SK-N-SH (cell line): ENCODE measurements around the gene CCDC57. TPM values are rescaled to one million over a fixed set of nuclear protein-coding genes. Genes with fewer than 3 reads are reported as not detected.

Experiments used
- CTCF ChIA-PET: fragments of 300-600, 350-600 bp; formaldehyde crosslinking; extraction: SDS; loops from one replicate; lab custom pipeline; 2021; lab: Yijun Ruan, JAX
- POLR2A ChIA-PET: fragments of 350-600 bp; sonication (Branson Sonifier 250); formaldehyde crosslinking; extraction: SDS; loops from one replicate; lab custom pipeline; 2020; ENCODE audit warnings: antibody characterized with exemption, inconsistent platforms; lab: Yijun Ruan, JAX
- DNase-seq: peaks from one replicate; pipeline ENCODE4 v3.0.0; 2012
- H2AFZ ChIP-seq: fragments of 200-600 bp; sonication (generic); 2 replicates; pipeline ENCODE4 v1.8.1; 2016; ENCODE audit warnings: antibody characterized with exemption, mild to moderate bottlenecking, low read depth
- H3F3A ChIP-seq: fragments of 200-600 bp; sonication (generic); replicated peaks from 2 replicates; pipeline ENCODE3; 2016; ENCODE audit warnings: antibody characterized with exemption, mild to moderate bottlenecking; ENCODE audit not compliant: insufficient read depth
- H3K27ac ChIP-seq, 2 experiments: fragments of 200-500 bp in 1 of 2; fragments of 200-600 bp in 1 of 2; sonication (Bioruptor generic) in 1 of 2; sonication (generic), shearing (Covaris generic) in 1 of 2; 2 replicates each; pipeline versions ENCODE4 v1.5.1 to v1.6.1; 2014 to 2016; ENCODE audit warnings: low read depth in 2 of 2, inconsistent platforms in 1 of 2, low read length in 1 of 2, mild to moderate bottlenecking in 1 of 2, mixed read lengths in 1 of 2
- H3K27me3 ChIP-seq: fragments of 200-600 bp; sonication (generic), shearing (Covaris generic); 2 replicates; pipeline ENCODE4 v1.6.1; 2016; ENCODE audit warnings: mixed run types; ENCODE audit not compliant: insufficient read depth
- H3K36me3 ChIP-seq, 2 experiments: fragments of 200-500 bp in 1 of 2; fragments of 200-600 bp in 1 of 2; sonication (Bioruptor generic) in 1 of 2; sonication (generic) in 1 of 2; replicated peaks in 1 of 2; 2 replicates each; pipeline versions ENCODE3 to v1.5.1; 2014 to 2016; ENCODE audit warnings: low read length in 1 of 2, mild to moderate bottlenecking in 1 of 2; ENCODE audit not compliant: insufficient read depth in 2 of 2, control insufficient read depth in 1 of 2
- H3K4me1 ChIP-seq, 2 experiments: fragments of 200-500 bp in 1 of 2; fragments of 200-600 bp in 1 of 2; sonication (Bioruptor generic) in 1 of 2; sonication (generic), shearing (Covaris generic) in 1 of 2; 2 replicates each; pipeline versions ENCODE4 v1.5.1 to v1.6.1; 2014 to 2016; ENCODE audit warnings: low read depth in 1 of 2, low read length in 1 of 2, mixed run types in 1 of 2; ENCODE audit not compliant: insufficient read depth in 2 of 2, control insufficient read depth in 1 of 2
- H3K4me2 ChIP-seq: fragments of 200-600 bp; sonication (generic), shearing (Covaris generic); 2 replicates; pipeline ENCODE4 v1.6.1; 2017; ENCODE audit warnings: mixed run types
- H3K4me3 ChIP-seq, 2 experiments: fragments of 200-500 bp in 1 of 2; fragments of 200-600 bp in 1 of 2; sonication (Bioruptor generic) in 1 of 2; sonication (generic), shearing (Covaris generic) in 1 of 2; 2 replicates each; pipeline versions ENCODE4 v1.5.1 to v1.8.1; 2014 to 2016; ENCODE audit warnings: low read depth in 2 of 2, inconsistent platforms in 1 of 2, low read length in 1 of 2, mild to moderate bottlenecking in 1 of 2, mixed read lengths in 1 of 2, moderate library complexity in 1 of 2
- H3K79me2 ChIP-seq: fragments of 200-600 bp; sonication (generic); 2 replicates; pipeline ENCODE4 v1.8.1; 2017; ENCODE audit warnings: mild to moderate bottlenecking; ENCODE audit not compliant: insufficient read depth
- H3K9ac ChIP-seq: fragments of 200-600 bp; sonication (generic); 2 replicates; pipeline ENCODE4 v1.6.1; 2017; ENCODE audit warnings: mixed run types
- H3K9me2 ChIP-seq: fragments of 200-600 bp; sonication (generic); 2 replicates; pipeline ENCODE4 v1.6.1; 2017; ENCODE audit warnings: mixed run types
- H3K9me3 ChIP-seq: fragments of 200-600 bp; sonication (generic); 2 replicates; pipeline ENCODE4 v1.6.1; 2017; ENCODE audit warnings: mixed run types, mild to moderate bottlenecking, moderate library complexity
- H4K20me1 ChIP-seq: fragments of 200-600 bp; sonication (generic); 2 replicates; pipeline ENCODE4 v1.6.1; 2017; ENCODE audit warnings: mild to moderate bottlenecking, mixed run types; ENCODE audit not compliant: insufficient read depth
- CHD2 ChIP-seq: fragments of 150-350 bp; IDR thresholded peaks from 2 replicates; pipeline ENCODE4 v1.6.1; 2018; ENCODE audit warnings: low read length; ENCODE audit not compliant: partially characterized antibody
- CTCF ChIP-seq: fragments of 200-600 bp; sonication (generic); IDR thresholded peaks from 2 replicates; pipeline ENCODE4 v1.6.1; 2017; ENCODE audit warnings: antibody characterized with exemption, mild to moderate bottlenecking, moderate library complexity
- ELF1 ChIP-seq: IDR thresholded peaks from 2 replicates; pipeline ENCODE4 v1.4.0; 2012
- EP300 ChIP-seq, 2 experiments: IDR thresholded peaks; 2 replicates each; pipeline versions ENCODE4 v1.4.0 to v1.6.1; 2012; ENCODE audit warnings: borderline replicate concordance in 1 of 2, low read depth in 1 of 2, low read length in 1 of 2
- EZH2phosphoT487 ChIP-seq: fragments of 200-600 bp; sonication (generic); IDR thresholded peaks from 2 replicates; pipeline ENCODE4 v1.6.1; 2017; ENCODE audit warnings: low read depth, mixed run types, mild to moderate bottlenecking, antibody characterized with exemption, moderate library complexity, borderline replicate concordance
- FOXM1 ChIP-seq: IDR thresholded peaks from 2 replicates; pipeline ENCODE4 v1.4.0; 2012; ENCODE audit warnings: low read depth, mild to moderate bottlenecking
- GATA2 ChIP-seq: sonication (generic); formaldehyde crosslinking; IDR thresholded peaks from 2 replicates; pipeline ENCODE4 v1.5.0; 2020; ENCODE audit warnings: mild to moderate bottlenecking, missing genetic modification reagents
- IRF3 ChIP-seq: fragments of 150-350 bp; IDR thresholded peaks from 2 replicates; pipeline ENCODE4 v1.6.1; 2016; ENCODE audit warnings: mild to moderate bottlenecking, low read depth, low read length
- JUND ChIP-seq: IDR thresholded peaks from 2 replicates; pipeline ENCODE4 v1.4.0; 2012
- RCOR1 ChIP-seq: fragments of 150-350 bp; IDR thresholded peaks from 2 replicates; pipeline ENCODE4 v1.6.1; 2017; ENCODE audit warnings: antibody characterized with exemption, low read length
- REST ChIP-seq: IDR thresholded peaks from 2 replicates; pipeline ENCODE4 v1.6.1; 2012; ENCODE audit warnings: mild to moderate bottlenecking, low read depth, low read length, moderate library complexity
- RFX5 ChIP-seq: IDR thresholded peaks from 2 replicates; pipeline ENCODE4 v1.6.1; 2012; ENCODE audit warnings: mild to moderate bottlenecking, improper control_type of control experiment, low read length
- RXRA ChIP-seq: IDR thresholded peaks from 2 replicates; pipeline ENCODE4 v1.4.0; 2012; ENCODE audit warnings: low read depth, mild to moderate bottlenecking, borderline replicate concordance
- SIN3A ChIP-seq: IDR thresholded peaks from 2 replicates; pipeline ENCODE4 v1.6.1; 2012; ENCODE audit warnings: low read depth, mild to moderate bottlenecking, low read length, moderate library complexity, borderline replicate concordance
- TAF1 ChIP-seq: IDR thresholded peaks from 2 replicates; pipeline ENCODE4 v1.6.1; 2012; ENCODE audit warnings: low read depth, mild to moderate bottlenecking, low read length, moderate library complexity, borderline replicate concordance
- WGBS: methylation state at CpG from one replicate; pipeline ENCODE4 v1.1.6; 2017; ENCODE audit warnings: low lambda C conversion rate; 5-methylcytosine and 5-hydroxymethylcytosine counted together
- polyA plus RNA-seq, 3 experiments: library from polyadenylated mRNA; depleted of rRNA; stranded (reverse); fragments of >200 nt; gene quantifications; 2 replicates each; pipeline ENCODE4 v1.2.3, GENCODE V29; 2012

The CCDC57 gene
- polyA plus RNA-seq, 1 of the 3 experiments (the other 2 are of a cell fraction), result 68.6 TPM

GRCh38 chr17:82058230-82058854, 154.3 kb downstream of the CCDC57 start:
- Histone ChIP-seq H4K20me1 (peaks cover 2% of the 10 kb centered on the region; the same call in 1 of the 2 replicates), H3K27ac (peak overlapping the region in 1 of 2 experiments; percentile 48; a peak in 1 of 4 replicates), H3K27me3 (no peaks in the 10 kb centered on the region), H3K36me3 (peaks cover 40 to 98% of the 10 kb centered on the region in 2 experiments), H3K4me3 (no peak overlapping the region), H3K9me3 (no peaks in the 10 kb centered on the region), H2AFZ (no peak overlapping the region), H3F3A (peaks cover 33% of the 10 kb centered on the region), H3K4me1 (peaks cover 0 to 10% of the 10 kb centered on the region in 2 experiments; a peak in 2 of 4 replicates), H3K9me2 (no peaks in the 10 kb centered on the region), H3K79me2 (peaks cover 20% of the 10 kb centered on the region; the same call in 1 of the 2 replicates), H3K4me2 (no peak overlapping the region), H3K9ac (no peak overlapping the region)
- no peak for DNase-seq
- ChIA-PET CTCF (interaction anchor here (1.0 to 2.8 kb wide), 5 partner anchors 21 to 98 kb away, joined by 3 to 10 read pairs (median 6); partner anchors contain the start of gene DCXR), POLR2A (interaction anchor here (0.6 to 1.3 kb wide), 7 partner anchors 18 to 212 kb away, joined by 3 to 4 read pairs (median 3); partner anchors contain the start of genes DCXR and RAC3)
- TF ChIP-seq CTCF, result no peak
- TF ChIP-seq TAF1, result no peak
- no peak for TF ChIP-seq ELF1
- TF ChIP-seq GATA2, result no peak
- no peak for TF ChIP-seq REST
- TF ChIP-seq RFX5, result no peak
- no peak for TF ChIP-seq SIN3A
- TF ChIP-seq CHD2, result no peak
- TF ChIP-seq IRF3, result no peak
- no peak for TF ChIP-seq JUND
- TF ChIP-seq RCOR1, result no peak
- TF ChIP-seq EP300 (IDR thresholded peaks at IDR 0.05; ENCODE audit: borderline replicate concordance in 1 of 2, low read depth in 1 of 2, low read length in 1 of 2), result no peak
- TF ChIP-seq FOXM1, result no peak
- TF ChIP-seq EZH2phosphoT487, result no peak
- TF ChIP-seq RXRA, result no peak
- 80% methylated on average over 14 of the region's 17 CpGs for WGBS
